Endometrium (tissue), 2 donors: ENCODE data around the gene CIT.

Experiments
- FAIRE-seq: peaks from 2 replicates; lab custom pipeline; 2012; peaks lifted over from hg19 to GRCh38; lab: Jason Lieb, UNC
- donor health status: control.
- donor health status: control.

The CIT gene

DNA sequence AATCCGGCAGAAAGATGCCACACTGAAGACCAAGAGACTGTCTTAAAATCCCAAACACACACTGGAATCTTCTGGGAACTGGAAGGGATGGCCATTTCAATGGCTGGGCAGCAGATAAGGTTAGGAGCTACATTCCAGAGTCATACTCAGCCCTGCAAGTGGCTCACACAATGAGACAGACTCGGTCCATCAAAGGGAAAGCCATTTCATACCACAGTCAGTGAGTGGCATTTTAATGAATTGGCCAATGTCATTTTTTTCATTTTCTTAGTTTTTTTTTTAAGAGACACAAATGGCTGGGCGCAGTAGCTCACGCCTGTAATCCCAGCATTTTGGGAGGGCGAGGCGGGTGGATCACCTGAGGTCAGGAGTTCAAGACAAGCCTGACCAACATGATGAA, 17.9 kb downstream of the CIT start:
- no peak for FAIRE-seq

DNA sequence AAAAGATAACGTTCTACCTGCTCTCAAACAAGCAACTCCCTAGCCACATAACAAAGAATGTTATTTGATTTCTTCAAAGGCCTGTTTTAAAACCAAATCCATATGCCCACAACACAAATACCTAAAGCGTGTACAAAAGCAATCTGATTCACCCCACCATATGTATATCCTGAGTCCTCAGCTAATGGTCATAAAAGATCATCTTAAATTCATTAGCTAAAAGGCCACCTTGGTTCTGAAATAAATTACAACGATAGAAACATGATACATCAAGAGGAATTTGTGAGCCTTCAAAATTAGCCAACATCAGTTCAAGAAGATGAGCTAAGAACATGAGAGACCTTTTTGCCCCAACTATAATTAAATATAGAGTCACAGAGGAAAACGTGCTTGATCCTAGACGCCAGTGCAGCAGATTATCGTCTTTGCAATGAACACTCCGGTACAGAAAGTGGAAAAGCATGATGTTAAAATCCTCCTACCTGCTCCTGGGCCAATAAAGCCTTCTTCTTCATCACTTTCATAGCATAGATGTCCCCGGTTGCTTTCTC, 20.0 kb downstream of the CIT start:
- FAIRE-seq = no peak

DNA sequence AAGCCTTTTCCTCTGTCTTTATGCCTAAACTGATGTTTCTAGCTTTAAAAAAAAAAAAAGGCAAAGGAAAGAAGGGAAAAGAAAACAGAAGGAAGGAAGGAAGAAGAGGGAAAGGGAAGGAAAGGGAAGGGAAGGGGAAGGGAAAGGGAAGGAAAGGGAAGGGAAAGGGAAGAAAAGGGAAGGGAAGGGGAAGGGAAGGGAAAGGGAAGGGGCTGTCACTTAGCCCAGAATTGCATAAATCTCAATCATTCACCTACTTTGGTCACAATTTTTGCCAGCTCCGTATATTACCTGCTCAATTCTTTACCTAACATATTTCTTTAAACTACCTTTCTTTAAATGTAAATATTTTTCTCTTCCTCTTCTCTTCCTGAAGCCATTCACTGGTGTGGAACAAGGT, 26.8 kb downstream of the CIT start:
- no peak for FAIRE-seq

DNA sequence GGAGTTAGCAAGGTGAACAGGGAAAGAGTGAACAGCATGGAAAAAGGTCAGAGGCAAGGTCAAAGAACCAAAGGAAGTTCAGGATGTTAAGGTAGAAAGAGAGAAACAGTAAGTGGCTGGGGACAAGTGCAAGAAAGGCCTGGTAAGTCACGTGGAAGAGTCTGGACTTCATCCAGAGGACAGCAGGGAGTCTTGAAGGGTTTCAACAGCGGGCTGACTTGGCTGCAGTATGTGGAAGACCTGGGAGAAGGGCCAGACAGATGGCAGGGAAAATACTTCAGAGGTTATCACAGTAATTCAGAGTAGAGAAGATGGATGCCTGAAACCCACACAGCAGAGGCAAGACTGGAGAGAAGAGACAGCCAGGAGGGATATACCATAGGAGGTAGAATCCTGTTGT, 34.0 kb downstream of the CIT start:
- no peak for FAIRE-seq

DNA sequence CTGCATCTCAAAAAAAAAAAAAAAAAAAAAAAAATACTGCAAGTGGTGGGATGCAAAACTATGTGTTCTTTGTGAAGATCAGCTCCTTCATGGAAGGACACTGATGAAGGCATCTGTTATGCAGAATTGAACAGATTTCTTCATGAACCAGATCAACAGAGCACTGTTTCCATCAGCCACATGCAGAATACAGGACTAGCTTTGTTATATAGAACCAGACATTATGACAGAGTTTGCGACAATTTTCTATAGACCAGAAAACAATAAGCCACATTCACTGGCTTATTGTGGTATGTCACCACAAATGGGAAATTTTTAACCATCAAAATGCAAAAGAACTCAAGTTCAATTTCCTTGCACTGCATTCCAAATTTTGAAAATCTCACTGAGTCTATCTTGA, 34.7 kb downstream of the CIT start:
- FAIRE-seq = no peak

DNA sequence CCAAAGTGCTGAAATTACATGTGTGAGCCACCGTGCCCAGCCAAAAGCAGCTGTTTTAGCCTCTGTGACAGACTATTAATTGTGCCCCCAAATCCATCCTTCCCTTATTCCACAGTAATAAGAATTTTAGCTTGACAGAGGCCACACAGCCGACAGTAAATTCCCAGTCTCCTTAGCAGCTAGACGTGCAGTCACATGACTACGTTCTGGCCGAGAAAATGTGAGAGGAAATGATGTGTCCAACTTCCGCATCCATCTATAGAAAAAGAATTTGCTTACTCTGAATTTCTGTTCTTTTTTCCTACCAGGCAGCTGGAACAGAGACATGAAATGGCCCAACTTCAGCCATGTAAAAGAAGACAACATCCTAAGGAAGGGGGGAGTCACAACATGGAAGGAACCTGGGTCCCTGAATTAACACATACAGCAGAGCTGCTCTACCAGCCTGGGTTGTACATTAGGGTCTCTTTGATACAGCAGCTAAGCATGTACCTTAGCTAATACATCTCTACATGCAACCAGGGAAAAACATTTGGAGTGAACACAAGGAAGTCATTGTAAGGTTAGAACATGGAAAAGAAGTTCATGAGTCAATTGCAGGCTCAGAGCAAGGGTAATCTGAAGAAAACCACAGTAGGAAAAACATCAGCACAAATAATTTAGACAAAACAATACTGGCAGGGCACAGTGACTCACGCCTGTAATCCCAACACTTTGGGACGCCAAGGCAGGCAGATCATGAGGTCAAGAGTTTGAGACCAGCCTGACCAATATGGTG, 35.5 kb downstream of the CIT start:
- FAIRE-seq = no peak

DNA sequence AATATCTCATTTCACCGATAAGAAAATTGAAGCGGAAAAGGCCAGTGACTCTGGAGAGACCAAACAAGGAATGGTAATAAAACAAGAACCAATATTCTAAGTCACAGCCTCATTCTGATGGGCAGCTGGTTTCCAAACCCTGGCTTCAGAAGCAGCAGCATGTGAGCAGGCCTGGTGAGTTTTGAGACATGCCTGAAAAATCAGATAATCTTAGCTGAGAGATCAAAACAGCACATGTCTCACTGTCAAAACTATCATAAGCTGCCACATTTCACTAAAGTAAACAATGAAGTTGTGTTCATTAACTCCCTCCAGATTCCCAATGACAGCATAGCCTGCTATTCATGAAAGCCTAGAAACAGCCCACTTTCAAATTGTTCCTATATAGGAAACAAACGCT, 36.5 kb downstream of the CIT start:
- FAIRE-seq = no peak

DNA sequence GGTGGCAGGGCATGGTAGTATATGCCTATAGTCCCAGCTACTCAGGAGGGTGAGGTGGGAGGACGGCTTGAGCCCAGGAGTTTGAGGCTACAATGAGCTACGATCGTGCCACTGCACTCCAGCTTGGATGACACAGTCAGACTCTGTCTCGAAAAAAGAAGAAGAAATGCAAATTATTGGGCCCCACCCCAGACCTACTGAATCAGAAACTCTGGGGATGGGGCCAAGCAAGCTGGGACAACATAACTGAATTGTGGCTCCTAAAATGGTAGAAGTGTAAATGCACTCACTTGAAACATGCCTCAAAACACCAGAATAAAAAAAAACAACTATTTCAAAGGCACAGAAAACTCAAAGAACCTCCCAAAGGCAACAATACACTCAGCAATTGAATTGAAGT, 37.0 kb downstream of the CIT start:
- no peak for FAIRE-seq

DNA sequence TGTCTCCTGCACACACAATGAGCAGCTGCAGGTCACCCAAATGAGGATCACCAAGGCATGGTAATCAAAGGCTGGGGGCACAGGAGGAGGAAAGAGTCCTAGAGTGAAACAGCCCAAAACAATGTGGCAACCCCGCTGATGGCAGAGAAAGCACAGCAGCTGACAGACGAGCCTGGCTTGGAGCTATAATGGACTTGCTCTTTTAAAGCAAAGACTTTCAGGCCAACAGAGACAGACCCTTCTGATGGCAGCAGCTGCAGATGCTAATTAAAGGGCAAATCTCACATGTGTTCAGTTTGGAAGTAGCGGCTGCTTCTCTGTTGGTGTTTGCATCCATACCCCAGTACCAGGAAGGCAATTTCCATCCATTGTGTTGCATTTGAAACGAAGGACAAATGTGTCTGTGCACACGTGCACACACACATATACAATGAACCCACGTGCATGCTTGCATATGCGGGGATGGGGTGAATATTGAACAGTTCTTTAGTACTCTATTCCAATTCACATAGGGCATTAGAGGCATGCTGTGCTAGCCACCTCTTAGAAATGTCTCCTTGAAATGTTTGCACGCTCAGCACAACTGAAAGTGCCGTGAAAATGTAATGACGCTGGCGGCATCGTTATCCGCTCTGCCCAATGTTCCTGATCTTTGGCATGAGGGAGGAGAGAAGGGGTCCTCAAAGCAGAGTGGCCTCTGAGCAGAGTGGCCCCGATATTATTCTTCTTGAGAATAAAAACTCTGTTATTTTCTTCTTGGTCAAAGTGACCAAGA, 38.1 kb downstream of the CIT start:
- no peak for FAIRE-seq

DNA sequence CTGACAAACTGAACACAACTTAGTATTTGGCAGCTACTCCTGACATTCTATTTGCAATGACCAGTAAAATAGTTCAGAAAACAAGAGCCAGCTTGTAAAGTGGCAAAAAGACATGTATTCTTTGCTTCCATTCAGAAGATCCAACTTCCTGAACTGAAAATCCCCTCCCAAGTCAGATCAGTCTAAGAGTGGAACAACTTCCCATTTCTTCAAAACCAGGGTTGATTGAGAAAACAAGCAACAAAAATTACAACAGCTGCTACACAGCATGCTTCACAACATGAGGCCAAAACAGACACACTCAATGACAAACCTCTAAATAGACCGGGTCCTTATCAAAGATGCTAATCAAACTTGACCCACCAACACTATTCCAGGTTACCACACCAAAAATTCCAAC, 40.3 kb downstream of the CIT start:
- FAIRE-seq = no peak

DNA sequence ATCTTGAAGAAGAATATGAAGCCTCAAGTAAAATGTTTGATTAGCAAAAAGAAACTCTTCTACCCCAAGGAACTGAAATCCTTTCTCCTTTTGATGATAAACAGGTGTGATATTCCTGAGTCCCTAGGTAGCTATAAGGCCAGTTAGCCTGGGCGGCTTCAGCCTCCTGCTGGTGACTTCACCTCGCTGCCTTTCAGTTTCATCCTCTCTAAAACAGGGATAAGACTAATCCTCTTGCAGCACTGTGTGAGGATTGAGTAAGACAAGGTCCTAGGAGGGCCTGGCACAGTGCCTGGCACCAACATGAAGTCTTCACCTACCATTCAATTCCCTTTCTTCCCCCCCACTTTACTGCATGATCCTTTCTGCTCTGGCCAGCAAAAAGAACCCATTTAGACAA, 42.1 kb downstream of the CIT start:
- no peak for FAIRE-seq

DNA sequence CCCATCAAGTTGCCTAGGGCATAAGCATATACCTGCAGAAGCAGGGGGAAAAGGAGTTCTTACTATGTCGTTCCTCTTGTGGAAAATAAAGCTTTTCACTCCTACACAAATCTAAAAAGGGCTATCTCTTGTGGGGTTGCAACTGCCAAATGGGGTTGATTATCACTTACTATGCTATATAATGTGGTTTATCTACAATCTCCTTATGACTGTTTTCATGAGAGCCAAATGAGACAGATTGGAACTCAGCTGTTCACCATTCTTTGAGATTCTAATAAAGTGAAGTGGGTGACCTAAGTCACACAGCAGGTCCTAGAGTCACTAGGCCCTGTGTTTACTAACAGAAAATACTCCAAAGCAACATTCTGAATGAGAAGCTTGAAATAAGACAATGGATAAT, 47.7 kb downstream of the CIT start:
- no peak for FAIRE-seq

DNA sequence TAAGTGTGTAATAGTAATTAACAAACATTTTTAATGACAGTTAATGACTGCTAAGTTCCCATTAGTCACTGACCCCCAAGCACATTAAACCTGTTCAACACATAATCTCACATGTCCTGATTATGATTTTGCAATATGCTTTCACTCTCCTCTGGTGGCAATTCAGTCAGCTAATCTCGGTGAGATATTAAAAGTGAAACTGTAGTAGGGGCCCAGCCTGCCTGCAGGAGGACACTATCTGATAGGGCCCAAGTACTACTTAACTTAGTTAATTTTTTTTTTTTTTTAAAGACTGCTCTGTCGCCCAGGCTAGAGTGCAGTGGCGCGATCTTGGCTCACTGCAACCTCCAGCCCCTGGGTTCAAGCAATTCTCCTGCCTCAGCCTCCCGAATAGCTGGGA, 48.8 kb downstream of the CIT start:
- no peak for FAIRE-seq

DNA sequence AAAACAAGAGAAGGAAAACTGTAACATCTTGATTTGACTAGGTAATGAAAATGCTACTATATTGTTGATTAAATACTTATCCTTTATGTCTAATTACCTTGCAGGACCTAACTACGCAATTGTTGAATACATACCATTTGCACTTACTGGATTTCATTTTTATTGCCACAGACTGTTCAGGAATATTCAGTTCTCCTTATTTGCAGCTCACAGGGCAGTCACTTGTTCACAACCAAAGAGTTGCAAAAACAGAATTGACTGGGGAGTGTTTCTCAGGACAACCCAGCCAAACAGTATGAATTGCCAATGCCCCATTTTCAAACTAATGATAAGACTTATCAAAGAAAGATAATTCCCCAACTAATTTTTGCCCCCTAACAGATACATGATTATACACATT, 49.4 kb downstream of the CIT start:
- no peak for FAIRE-seq

DNA sequence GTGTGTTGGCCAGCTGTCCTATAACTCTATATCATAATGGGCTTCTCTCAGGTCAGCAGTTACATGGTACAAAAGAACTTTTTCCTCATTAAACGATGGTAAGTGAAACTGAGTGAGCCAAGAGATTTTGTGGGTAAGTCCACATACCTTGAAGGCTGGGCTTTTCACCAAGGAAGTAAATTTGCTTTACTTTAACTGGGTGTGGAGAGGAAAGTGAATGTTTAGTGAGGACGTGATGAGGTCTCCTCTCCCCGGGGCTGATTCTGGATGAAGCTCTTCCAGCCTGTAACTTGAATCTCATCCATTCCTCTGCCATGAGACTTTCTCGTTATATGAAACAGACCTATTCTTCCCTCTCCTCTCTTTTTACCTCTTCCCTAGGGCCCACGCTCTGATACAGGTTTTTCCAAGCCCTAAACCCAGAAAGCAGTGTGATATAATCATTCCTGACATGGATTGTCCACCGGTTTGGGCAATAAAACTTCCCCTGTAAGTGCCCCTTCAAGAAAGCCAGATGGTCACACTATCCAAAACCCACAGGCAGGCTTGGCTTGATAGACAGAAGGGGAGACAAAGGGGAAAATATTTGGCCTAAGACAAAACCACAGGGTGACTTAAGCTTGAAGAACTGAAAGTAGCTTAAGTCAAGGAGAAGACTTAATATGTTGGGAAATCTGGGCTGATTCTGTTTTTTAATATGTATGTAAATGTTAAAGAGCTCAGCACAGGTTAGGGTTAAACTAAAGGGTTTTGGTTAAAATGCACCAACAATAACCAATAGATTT, 50.3 kb downstream of the CIT start:
- no peak for FAIRE-seq

DNA sequence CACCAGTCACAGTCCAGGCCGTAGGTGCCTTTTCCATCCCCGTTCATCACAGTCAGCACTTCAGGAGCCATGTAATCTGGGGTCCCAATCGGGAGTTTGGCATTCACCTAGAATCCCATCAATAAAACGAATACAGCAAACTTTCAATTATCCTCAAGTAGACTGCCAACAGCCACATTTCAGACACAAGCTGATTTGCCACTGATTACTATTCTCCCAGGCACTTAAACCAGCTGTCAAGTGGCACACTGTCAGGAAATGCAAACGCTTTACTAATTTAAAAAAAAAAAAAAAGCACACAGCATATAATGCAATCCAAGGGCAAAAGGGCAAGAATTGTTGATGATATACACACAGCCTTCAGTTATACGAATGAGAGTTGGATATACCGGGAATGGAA, 51.9 kb downstream of the CIT start:
- no peak for FAIRE-seq

DNA sequence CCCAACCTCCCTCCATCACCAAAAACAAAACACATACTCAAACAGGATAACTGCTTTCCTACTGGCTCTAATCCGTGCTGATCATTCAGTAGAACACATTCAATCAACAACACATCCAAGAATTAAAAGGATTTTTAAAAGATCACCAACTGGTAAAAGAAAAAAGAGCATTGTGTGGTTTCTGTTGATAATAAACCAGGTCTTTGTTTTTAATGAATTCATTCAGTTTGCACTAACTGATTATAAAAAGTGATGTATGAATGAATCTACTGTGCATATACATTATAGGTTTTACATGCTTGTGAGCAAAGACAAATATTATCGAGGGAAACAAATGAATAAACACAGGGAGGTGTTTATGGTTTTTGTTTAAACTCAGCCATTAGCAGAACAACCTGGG, 55.1 kb downstream of the CIT start:
- no peak for FAIRE-seq

DNA sequence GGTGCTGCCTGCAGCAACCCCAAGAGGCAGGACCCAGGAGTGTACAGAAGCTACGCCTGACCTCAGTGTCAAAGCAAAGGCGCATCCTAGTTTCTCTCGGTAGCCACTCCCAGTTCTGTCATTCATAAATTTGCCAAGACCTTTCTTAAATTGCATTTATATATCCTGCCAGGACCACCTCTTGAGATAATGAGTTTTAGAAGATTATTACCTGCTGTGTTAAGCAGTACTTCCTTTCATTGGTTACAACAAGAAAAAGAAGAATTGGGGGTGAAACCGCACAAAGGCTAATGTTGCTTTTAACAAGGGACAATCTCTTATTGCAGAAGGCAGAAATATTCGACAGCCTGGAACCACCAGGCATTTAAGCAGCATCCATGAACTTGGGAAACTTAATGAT, 57.8 kb downstream of the CIT start:
- no peak for FAIRE-seq

DNA sequence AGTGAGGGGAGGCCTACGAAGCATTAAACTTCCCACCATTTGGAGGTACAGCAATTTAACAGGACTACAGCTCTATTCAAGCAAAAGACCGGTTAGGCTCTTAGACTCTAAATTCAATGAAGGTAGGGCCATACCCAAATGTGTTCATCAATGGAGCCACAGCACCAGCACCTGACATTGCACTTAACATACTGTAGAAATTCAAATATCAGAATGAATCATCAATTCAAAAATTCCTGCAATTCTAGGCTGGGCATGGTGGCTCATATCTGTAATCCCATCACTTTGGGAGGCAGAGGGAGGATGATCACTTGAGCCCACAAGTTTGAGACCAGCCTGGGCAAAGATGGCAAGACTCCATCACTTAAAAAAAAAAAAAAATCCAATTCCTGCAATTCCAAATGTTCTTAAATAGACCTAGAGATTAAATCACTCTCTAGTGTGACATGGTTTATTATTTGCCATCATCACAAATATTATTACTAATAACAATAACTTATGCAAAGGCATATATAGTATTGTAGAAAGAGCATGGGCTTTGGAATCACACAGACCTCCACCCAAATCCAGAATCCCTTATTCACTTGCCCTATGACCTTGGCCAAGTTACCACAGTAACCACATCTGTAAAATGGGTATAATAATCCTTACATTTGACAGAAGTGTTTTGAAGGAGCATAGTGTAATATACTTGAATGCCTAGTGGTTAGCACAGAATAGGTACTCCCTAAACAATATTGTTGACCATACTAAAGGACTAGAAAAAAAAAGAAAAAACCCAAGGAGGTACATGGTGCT, 59.4 kb downstream of the CIT start:
- FAIRE-seq = no peak

DNA sequence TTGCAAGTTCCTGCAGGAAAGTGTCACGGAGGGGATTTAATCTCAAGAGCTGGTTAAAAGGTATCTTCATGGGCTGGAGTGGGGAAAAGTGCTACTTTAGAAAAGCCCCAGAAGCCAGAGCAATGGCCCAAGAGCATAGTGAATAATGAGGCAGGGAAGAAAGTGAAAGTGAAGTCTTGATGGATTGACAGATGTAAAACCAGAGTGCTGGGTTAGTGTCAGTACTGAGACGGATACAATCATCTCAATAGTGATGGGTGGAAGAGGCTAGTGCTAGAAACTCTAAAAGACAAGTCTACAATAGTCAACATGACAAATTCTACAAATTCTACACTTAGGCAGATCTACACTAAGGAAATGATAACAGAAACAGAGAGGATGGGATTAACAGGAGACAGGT, 68.1 kb downstream of the CIT start:
- FAIRE-seq = no peak

DNA sequence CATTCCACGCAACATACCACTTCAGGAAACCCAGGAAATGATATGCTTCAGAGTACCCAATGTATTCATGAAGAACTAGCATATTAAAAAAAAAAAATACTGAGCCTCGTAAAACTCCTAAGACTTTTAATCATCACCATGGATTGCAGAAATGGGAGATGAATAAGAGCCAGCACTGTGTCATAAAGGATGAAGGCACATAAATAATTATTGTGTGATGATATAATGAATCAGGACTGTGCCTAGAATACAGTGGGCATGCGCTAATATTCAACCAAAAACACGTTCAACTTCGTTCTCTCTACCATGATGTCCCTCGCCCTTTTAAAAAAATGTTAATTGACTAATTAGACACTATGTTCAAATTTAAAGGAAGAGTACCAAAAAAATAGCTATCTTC, 68.7 kb downstream of the CIT start:
- no peak for FAIRE-seq

DNA sequence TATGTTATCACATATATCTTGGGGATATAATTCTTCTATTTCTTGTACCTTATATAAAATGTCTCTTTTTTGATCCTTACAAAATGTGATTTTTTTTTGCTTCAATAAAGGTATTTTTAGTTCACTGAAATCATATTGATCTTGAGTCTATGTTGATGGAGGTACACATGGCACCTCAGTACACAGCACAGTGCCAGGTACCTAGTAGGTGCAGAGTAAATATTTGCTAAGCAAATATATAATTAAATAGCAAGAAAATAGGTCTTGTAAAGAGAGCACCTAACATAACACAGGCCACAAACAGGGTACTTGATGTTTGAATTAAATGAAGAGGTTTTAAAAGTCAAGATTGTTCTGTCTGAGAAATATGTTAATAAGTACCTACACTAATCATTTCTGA, 69.7 kb downstream of the CIT start:
- FAIRE-seq = no peak
